Measurements from ENCODE around the gene UBAC1.
A peak's percentile ranks its signal among the peaks of the same experiment; 100 is the strongest.
"Not testable (repeated sequence)": the region's sequence is repeated elsewhere in the genome, so short reads cannot be mapped to it uniquely, and the experiment has no call there.

Gene UBAC1

DNA sequence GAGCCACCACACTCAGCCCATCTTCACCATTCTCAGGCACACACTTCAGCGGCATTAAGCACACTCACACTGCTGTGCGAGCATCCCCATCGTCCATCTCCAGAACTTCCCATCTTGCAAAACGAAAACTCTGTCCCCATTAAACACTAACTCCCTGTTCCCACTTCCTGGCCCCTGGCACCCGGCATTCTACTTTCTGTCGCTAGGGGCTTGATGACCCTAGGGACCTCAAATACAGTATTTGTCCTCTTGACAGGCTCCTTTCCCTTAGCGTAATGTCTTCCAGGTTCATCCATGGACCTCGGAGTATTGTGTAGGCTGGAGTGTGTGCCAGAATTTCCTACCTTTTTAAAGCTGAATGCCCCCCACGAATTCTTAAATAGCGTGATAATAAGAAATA is 14.7 kb upstream of the UBAC1 start:
- no peak for DNase-seq

DNA sequence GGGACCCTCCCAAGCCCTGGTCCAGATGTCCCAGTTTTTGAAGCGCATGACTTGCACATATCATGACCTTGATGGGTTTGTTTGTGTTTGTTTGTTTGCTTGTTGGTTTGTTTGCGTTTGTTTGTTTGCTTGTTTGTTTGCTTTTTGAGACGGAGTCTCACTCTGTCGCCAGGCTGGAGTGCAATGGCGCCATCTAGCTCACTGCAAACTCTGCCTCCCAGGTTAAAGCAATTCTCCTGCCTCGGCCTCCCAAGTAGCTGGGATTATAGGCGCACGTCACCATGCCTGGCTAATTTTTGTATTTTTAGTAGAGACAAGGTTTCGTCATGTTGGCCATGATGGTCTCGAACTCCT is 13.0 kb upstream of the UBAC1 start:
- DNase-seq: no peak

DNA sequence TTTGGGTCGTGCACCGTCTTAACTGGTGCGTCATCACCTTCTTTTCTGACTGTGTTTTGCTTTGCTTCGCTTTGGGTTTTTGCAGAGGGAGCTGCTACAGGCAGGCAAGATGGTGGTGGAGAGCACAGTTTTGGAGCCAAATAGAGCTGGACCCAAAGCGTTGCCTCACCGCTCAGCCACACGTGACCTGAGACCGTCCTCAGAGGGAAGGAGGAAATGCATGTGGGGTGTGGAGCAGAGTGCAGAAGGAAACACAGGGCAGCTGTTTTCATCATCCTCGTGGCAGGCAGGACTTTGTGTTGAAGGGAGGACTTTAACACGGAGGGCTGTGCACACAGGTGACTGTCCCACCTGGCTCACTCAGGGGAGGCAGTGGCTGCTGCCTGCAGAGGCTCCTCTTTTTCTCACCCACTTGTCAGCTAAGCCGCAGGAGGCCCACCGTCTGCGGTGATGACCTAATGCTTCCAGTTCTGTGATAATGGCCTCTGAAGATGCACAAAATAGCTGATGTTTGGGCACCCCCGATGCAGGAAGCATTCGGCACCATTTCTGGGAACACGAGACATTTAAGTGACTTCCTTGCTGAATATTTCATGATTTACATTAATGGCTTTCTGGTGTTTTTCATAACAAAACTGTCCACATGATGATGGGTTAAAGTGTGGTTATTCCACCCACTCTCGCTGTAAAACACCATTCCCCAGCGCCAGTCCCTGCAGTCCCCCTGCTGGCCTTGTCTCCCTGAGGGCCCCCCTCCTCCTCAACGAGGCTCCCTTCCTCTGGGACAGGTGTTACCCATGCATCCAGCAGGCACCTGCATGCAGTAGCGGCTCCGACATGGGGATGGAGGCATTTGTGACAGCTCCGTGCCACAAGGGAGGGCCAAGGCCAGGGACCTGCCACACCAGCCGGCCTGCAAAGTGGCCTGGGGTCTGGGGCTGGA is 12.4 kb upstream of the UBAC1 start:
- DNase-seq: peak; percentile 9

DNA sequence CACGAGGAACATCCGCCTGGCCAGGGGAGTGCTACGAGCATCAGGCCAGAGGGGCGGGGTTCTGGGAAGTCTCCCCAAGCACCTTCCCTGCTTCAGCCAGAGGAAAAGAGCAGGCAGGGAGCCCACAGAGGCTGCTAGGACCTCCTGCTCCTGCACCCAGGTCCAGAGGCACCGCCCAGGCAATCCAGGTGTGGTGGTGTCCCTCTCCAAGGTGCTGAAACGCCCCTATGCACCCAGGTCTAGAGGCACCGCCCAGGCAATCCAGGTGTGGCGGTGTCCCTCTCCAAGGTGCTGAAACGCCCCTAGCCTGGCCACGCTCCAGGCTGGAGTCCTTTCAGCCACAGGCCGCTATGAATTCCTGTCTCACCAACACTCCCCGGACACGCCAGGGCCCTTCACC is 10.7 kb upstream of the UBAC1 start:
- DNase-seq: peak; percentile 75

DNA sequence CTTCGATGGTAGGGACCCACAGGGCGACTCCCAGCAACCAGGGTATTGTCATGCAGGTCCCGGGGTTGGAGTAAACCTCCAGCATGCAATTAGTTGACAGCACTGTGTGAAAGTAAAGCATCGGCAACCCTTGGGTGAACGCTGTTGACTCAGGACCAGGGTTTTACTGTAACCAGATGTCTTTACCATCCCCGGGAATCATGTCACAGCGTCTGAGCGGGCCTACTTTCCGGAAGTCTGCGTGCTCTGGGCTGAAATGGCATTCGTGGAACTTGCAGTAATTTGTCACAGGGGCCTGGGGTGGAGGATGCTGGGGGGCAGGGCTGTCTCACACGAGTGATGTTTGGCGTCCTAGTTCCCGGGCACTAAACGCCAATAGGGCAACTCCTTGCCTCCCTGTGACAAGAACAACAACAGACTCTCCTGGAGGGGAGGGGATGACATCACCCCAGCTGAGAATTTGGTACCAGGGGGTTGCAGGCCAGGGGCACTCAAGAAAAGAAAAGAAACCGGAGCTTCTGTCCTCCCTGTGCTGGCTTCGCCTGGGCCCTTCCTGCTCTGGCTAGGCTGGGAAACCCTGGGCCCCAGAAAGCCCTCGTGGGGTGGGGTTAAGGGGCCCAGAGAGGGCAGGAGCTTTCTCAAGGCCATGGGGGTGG is 10.1 kb upstream of the UBAC1 start:
- peak; percentile 13 for DNase-seq

DNA sequence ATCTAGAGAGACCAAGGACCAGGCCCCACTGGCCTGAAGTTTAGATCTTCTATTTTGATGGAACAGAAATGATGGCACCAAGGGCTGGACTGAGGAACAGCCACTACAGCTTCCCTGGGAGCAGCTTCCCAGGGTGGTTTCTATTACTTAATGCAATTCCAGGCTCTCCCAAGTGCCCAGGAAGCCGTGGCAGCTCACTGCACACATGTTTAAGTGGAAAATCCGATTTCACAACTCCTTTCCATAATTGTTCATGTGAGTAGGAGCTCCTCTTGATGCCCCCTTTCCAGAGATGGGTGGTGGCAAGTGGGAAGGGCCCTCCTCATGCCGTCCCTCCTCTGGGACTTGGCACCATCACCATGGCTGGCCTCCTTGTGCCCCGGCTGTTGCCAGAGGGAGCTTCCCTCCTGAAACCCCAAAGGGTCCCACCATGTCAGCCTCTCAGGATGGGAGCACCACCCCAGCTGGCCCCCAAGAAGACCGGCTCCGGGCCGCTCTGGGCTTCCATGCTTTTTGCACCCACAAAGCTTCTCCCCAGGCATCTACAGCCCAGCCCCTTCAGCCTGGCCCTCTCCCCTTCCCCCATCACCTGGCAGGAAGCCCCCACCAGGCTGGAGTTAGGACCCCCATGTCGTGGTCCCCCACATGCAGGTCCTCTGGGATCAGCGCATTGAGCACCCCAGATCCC is 9.1 kb upstream of the UBAC1 start:
- DNase-seq: no peak

DNA sequence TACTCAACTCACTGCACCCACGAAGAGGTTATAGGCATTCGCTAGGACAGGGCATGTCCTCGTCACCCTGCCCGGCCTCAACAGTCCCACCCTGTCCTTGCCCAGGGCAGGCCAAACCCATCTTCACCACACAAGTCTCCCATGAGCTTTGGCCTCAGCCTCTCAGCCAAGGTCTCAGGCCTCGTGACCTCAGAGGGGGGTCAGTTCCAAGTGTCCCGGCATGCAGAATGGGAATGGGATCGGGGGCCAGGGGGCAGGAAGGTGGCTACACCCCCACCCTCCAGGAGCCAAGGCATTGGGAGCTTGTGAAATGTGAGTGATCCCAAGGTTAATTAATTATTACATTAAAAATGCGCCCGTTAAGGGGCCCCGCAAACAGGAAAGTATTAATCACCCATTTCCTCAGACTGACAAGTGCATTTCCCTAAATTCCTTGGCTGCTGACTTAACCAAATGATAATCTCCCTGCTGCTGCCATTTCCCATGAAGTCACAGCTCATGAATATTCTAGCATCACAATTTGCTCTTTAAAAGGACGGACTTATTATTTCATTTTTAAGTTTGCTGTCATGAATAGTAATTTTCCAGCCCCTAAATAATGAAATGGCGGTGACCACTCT is 8.0 kb upstream of the UBAC1 start:
- DNase-seq: no peak

DNA sequence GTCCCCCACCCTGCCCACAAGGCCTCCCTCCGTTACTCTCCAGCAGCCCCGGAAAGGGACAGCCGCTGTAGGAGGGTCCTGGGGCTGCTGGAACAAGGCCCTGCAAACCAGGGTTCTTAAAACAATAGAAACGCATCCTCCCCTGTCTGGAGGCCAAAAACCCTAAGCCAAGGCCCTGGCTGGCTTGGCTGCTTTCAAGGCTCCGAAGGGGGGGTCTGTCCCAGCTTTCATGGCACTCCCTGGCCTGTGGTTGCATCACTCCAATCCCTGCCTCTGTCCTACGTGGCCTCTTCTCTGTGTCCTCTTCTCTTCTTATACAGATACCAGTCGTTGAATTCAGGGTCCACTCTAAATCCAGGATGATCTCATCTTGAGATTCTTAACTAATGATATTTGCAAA is 7.4 kb upstream of the UBAC1 start:
- DNase-seq: no peak

DNA sequence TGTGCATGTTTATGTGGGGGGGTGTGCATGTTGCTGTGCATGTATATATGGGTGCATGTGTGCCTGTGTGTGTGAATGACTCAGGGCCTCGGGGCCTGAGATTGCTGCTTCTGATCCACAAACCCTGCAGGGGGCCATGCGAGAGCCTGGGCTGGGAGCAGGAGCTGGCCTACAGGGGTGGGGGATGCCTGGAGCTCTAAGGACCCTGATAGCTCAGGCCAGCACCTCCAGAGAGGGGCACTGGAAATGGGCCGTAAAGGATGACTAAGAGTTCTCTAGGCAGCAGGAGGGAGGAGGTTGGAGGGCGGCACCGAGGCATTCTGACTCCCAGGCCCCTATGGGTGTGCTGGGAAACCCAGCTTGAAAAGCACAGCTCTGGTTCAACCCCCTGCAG is 6.9 kb upstream of the UBAC1 start:
- no peak for DNase-seq

DNA sequence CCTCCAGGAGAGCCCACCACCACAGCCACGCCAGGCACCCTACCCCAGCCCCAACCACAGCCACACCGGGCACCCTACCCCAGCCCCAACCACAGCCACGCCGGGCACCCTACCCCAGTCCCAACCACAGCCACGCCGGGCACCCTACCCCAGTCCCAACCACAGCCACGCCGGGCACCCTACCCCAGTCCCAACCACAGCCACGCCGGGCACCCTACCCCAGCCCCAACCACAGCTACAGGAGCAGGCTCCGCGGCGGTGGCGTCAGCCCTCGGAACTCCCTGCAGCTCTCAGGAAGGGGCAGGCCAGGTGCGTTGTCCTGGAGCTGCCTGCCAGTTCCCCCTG is 5.7 kb upstream of the UBAC1 start:
- not testable (repeated sequence) for DNase-seq

DNA sequence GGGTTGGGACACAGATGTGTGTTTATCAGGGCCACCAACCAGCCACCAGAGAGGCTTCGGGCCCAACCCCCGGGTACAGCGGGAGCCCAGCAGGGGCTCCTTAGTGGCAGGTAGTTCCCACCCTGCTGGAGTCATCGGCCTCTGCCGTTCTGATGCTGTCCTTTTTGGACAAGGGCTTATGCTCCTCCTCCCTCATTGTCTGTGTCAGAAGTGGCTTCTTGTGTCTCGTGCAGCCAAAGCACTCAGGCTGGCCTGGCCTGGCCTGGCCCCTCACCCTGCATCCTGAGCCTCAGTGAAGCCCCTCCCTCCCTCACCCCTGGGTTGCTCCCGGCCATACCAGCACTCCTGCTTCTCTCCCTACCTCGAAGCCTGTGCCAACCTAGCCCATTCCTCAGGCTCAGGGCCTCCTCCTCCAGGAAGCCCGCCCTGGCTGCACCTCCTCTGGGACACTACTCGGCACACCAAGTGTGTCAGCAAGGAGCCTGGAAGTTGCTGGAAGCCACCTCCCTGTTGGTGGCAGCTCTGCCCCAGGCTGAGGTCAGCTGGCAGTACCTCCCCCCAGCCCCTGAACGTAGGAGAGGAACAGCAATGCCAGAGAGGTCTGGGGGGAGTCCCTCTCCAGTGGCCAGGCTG is 4.1 kb upstream of the UBAC1 start:
- no peak for DNase-seq

DNA sequence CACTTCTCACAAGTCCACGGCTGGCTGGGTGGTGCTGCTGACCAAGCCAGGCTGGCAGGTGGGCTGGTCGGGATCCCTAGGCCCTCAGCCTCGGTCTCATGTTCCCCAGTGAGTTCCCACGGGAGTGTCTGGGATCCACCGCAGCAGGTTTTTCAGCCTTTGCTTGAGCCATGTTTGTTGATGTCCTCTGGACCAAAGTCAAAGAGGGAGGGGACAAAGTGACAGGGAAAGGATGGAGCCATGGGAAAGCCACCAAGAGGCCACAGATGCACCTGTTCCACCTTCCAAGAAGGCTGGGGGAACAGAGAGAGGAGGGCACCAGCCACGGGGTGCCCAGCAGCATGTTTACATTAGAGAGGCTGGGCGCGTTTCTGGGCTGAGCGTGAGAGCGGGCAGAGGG is 2.8 kb upstream of the UBAC1 start:
- no peak for DNase-seq

DNA sequence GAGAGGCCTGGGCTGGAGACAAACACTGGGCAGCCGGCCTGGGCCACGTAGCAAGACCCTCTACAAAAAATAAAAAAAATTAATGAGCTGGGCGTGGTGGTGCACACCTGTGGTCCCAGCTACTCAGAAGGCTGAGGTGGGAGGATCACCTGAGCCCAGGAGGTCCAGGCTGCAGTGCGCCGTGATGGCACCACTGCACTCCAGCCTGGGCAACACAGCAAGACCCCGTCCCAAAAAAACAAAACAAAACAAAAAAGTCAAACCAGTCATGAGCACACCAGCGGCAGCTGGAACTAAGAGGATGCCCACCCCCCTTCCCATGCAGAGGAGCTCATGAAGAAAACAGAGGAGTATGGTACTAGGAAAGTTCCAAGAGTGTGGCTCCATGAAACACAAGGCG is 2.2 kb upstream of the UBAC1 start:
- no peak for DNase-seq

DNA sequence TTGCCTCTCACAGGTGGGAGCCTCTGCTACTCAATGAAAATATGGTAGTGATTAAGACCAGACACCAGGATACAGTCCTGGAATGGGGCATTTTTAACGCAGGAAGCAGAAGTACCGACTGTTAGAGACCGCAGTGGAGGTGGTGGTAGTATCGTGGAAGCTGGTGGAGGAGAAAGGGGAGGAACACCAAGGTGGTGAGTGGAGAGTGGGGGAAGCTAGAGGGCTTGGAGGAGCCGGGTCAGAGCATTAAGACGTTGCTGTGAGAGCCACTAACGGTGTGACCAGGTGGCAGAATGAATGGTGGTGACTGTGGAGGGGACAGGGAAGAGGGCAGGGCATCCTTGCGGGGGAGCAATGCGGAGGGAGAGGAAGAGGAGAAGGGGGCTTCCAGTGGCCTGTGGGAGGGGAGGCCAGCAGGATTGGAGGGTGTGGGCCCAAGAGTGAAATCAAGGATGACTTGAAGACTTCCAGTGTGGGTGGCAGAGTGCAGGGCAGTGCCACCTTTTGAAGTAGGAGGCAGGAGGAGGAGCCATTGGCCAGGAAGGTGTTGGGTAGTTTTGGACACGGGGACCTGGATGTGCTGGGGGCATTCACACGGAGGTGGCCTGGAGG is 1.6 kb upstream of the UBAC1 start:
- no peak for DNase-seq

DNA sequence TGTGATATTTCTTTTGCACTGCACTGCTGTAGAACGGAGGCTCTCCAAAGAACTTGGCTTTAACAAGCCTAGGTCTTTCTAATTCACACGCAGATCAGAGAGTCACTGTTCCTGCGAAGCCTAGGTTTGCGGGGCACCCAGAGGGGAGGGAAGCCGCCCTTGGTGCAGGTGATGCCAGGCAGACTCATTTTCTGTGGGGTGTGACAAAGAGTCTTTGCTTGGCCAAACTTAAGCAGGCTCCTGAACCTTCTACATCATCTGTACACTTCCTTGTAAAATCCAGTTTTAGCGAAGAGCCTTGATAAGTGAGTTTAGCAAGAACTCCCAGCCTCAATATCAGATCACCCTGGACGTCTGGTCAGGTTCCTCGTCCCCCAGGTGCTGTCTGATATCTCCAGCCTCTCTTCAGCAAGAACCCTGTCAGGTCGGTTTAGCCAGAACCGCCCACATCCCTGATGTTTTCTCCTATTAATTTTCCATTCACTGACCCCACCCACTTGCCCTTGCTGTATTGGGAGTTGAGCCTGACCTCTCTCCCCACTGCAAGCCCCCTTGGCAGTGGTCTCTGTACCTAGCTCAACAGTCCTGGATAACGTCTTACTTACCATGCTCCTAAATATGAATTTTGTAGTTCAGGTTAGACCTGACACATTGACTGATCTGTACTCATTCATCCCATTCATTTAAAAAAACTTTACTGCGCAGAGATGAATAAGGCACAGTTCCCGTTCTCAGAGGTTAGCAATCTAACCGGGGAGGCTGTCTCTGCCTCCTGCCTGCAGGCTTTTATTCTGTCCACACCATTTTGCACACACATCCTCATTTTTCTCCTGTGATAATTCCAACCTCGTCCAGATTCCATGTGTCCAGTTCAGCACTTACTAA is 880 bp upstream of the UBAC1 start:
- DNase-seq: no peak

DNA sequence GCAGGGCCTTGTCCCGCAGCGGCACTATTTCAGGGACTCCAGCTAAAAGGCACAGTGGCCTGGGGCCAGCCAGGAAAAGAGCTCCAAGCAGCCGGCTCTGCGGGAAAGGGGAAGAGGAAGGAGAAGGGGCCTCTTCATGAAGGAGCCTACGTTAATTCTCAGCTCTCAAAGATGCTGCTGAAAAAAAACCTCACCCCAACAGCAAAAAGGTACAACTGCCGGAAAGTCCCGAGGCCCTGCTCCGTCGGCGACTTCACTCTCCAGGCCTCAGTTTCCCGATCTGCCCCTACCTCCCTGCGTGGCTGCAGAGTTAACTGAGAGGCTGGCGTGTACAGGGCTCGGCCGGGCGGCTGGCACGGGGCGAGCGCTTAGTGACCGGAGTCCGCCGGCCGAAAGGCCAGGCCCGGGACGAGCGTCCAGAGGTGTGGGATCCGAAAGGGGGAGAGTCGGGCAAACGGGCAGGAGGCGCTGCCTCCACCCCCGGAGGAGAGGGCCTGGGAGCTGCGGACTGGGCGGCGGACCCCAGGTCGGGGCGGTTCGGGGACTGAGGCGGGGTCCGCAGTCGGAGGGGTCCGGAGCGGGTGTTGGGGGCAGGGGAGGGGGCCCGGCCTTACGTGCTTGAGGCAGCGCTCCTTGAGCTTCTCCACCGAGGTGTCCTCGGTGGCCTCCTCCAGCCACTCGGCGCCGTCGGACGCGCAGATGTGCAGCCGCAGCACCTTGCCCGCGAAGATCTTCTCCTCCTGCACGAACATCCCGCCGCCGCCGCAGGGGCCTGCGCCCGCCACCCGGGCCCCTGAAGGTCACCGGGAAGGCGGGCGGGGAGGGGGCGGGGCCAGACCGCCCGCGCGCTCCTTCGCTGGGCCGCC is 529 bp downstream of the UBAC1 start:
- no peak for DNase-seq

DNA sequence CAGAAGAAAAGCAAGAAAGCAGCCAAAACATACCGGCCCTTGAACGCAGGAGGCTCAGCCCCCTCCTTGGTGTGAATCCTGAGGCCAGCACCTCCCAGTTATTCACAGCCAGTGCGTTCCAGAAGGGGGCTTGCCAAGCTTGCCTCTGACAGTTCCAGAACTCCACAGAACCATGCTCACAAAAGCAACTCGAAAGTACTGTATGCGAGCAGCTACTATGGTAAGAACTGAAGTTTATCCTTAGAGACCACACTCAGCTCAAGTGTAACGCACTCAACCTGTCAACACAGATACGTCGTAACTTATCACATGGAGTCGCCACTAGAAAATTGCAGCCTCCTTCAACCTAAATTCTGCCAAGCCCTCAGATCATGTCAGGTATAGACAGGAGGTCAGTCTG is 1.4 kb downstream of the UBAC1 start:
- no peak for DNase-seq

DNA sequence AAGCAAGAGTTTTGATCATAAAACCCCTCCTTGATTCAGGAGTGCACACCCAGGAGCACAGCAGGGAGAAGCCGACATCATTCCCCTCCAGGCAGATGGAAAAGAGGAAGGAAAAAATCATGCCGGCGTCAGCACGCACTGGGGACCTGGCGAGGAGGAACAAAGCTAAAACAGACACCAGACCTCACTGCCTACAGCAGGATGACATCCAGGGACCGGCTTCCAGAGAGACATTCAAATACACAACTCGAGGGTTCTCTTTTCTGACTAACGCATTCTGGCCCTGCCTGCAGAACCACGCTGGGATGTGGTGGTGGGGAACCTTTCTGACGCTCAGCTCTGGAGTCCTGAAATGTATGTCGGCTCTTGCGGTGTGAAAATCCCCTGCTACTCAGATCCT is 2.7 kb downstream of the UBAC1 start:
- no peak for DNase-seq

DNA sequence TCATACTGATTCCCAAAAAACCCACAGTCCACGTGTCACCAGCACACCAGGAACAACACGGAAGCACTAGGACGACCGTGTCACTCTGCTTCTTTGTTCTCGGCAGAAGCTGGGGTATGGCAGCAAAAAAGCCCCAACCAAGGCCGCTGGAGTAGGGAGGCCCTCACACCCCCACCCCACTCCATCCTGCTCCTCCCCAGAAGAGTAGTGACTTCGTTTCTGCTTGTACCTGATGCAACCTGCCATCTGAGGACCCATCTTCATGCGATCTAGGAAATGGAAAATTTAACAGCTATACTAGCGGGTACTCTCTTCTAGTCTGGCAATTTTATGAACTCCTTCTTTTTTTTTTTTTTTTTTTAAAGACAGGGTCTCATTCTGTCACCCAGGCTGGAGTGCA is 3.7 kb downstream of the UBAC1 start:
- no peak for DNase-seq

DNA sequence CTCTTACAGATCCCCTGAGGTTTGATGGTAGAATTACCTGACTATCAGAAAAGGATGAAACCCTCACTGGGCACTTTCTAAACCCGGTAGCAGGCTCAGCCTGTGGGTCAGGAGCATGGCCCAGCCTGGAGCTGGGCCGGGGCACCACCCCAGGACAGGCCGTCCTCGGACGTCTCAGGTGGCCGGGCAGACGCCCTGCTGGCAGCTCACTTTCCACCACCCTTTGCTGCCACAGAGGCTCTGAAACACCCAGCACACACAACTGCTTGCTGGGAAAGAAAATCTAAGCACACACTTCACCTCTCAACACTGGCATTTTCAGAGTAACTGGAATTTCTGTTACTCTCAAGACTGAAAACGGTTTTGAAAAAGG is 4.4 kb downstream of the UBAC1 start:
- DNase-seq: no peak

Data from eye (tissue), 1 donor.